ENCODE measurements around the gene FAM170B. TPM values are rescaled to one million over a fixed set of nuclear protein-coding genes. Genes with fewer than 3 reads are reported as not detected.

FAM170B gene
- total and polyA plus RNA-seq, 2 donors (not counting 3 experiments of a cell fraction or from before 2014, with no cell fraction given) = not detected

- H3K27ac ChIP-seq (ENCODE audit: insufficient read depth, low read depth, low read length) = no peak overlapping the region
- BruUV-seq (replicated peaks) = no TSS peak
- TF ChIP-seq GATA2 (IDR thresholded peaks at IDR 0.05; ENCODE audit: insufficient read depth, insufficient read length, low read depth, low read length) = no peak
- H3K9me1 ChIP-seq (replicated peaks; ENCODE audit: control insufficient read depth, extremely low read depth, insufficient read depth, low read length) = no peaks in the 10 kb centered on the region
- no peak overlapping the region for H3K4me2 ChIP-seq (ENCODE audit: insufficient read depth, low read length)
- H3K27me3 ChIP-seq (ENCODE audit: control insufficient read depth in 2 of 2, insufficient read depth in 2 of 2, low read length in 2 of 2) = peaks cover 0 to 4% of the 10 kb centered on the region in 2 experiments
- H3K4me1 ChIP-seq (ENCODE audit: control insufficient read depth, extremely low read depth, insufficient read depth, low read length) = peaks cover 9% of the 10 kb centered on the region
- H3K9ac ChIP-seq (replicated peaks; ENCODE audit: extremely low read depth, insufficient read depth, low read length) = no peak overlapping the region
- H3K9me3 ChIP-seq (replicated peaks; ENCODE audit: control insufficient read depth, insufficient read depth, low read length) = no peaks in the 10 kb centered on the region
- no peaks in the 10 kb centered on the region for H3K36me3 ChIP-seq (ENCODE audit: control insufficient read depth in 2 of 2, extremely low read depth in 1 of 2, insufficient read depth in 2 of 2, low read length in 2 of 2)
- CTCF ChIA-PET = interaction anchor here (1.5 kb wide), 1 partner anchor 9 kb away, joined by 12 read pairs; no protein-coding TSS in a partner anchor
- intact Hi-C loops (cut with micrococcal nuclease) = no loop called here
- H3K4me3 ChIP-seq (replicated peaks in 1 of 3; ENCODE audit: insufficient read depth in 1 of 3, low read depth in 1 of 3, low read length in 3 of 3) = no peak overlapping the region
- POLR2A ChIA-PET = no interaction called here
- FAIRE-seq (no peak), DNase-seq (ENCODE audit: low read depth, low spot score) (no peak)
- dilution Hi-C loops (cut with MboI; ENCODE audit: extremely low pct_ligation_motif_present, low sequenced_read_pairs) = no loop called here
- no peaks in the 10 kb centered on the region for H4K20me1 ChIP-seq (replicated peaks; ENCODE audit: control insufficient read depth, extremely low read depth, insufficient read depth, low read length)
- no peaks in the 10 kb centered on the region for H3K79me2 ChIP-seq (ENCODE audit: control insufficient read depth, insufficient read depth, low read length)
- H2AFZ ChIP-seq (ENCODE audit: low read depth, low read length) = no peak overlapping the region
Measured at GRCh38 chr10:49173853-49174252, 40.0 kb upstream of the FAM170B start.

DNA sequence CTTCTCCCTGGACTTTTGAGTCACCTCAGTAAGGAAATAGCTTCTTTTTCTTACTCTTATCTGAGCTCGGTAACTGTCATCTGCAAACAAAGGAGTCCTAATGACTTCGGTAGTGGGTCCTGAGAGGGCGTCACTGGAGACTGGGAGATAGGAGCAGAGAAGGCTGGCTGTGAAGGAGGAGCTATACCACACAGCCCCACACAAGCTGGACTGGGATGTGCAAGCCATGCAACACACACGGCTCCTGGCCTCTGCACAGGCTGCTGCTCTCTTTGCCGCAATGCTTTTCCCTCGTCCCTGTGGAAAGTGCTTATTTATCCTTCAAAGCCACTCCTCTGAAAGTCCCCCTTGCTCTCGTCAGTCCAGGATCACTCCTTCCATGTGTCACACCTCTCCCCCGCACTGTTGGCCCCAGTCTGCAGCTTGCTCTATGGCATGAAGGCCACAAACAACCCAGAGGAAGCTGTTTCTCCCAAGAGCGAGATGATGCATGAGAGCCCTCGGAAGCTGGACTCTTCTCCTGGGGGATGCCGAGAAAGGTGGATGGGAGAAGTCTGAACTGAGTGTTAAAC lies 39.5 kb upstream of the FAM170B start:
- POLR2A ChIA-PET = no interaction called here
- FAIRE-seq (no peak), DNase-seq (ENCODE audit: low read depth, low spot score) (no peak)
- H3K27ac ChIP-seq (ENCODE audit: insufficient read depth, low read depth, low read length) = no peak overlapping the region
- intact Hi-C loops (cut with micrococcal nuclease) = no loop called here
- no peaks in the 10 kb centered on the region for H3K36me3 ChIP-seq (ENCODE audit: control insufficient read depth in 2 of 2, extremely low read depth in 1 of 2, insufficient read depth in 2 of 2, low read length in 2 of 2)
- peaks cover 0 to 4% of the 10 kb centered on the region in 2 experiments for H3K27me3 ChIP-seq (ENCODE audit: control insufficient read depth in 2 of 2, insufficient read depth in 2 of 2, low read length in 2 of 2)
- TF ChIP-seq CTCF (IDR thresholded peaks at IDR 0.05; ENCODE audit: extremely low read depth in 1 of 2, insufficient read depth in 1 of 2, low read depth in 1 of 2, low read length in 2 of 2) = no peak
- no peak for TF ChIP-seq POLR2A (IDR thresholded peaks at IDR 0.05; ENCODE audit: low read depth, low read length)
- TF ChIP-seq GATA2 (IDR thresholded peaks at IDR 0.05; ENCODE audit: insufficient read depth, insufficient read length, low read depth, low read length) = no peak
- no peak for TF ChIP-seq POLR2AphosphoS5 (IDR thresholded peaks at IDR 0.05; ENCODE audit: insufficient read depth, low read depth, low read length)
- no peaks in the 10 kb centered on the region for H4K20me1 ChIP-seq (replicated peaks; ENCODE audit: control insufficient read depth, extremely low read depth, insufficient read depth, low read length)
- no peak overlapping the region for H2AFZ ChIP-seq (ENCODE audit: low read depth, low read length)
- no TSS peak for BruUV-seq (replicated peaks)
- H3K79me2 ChIP-seq (ENCODE audit: control insufficient read depth, insufficient read depth, low read length) = no peaks in the 10 kb centered on the region
- H3K9me3 ChIP-seq (replicated peaks; ENCODE audit: control insufficient read depth, insufficient read depth, low read length) = no peaks in the 10 kb centered on the region
- dilution Hi-C loops (cut with MboI; ENCODE audit: extremely low pct_ligation_motif_present, low sequenced_read_pairs) = no loop called here
- H3K9ac ChIP-seq (replicated peaks; ENCODE audit: extremely low read depth, insufficient read depth, low read length) = no peak overlapping the region
- no peaks in the 10 kb centered on the region for H3K9me1 ChIP-seq (replicated peaks; ENCODE audit: control insufficient read depth, extremely low read depth, insufficient read depth, low read length)
- peaks cover 9% of the 10 kb centered on the region for H3K4me1 ChIP-seq (ENCODE audit: control insufficient read depth, extremely low read depth, insufficient read depth, low read length)
- CTCF ChIA-PET = interaction anchor here (1.0 to 1.5 kb wide), 2 partner anchors 9 to 515 kb away, joined by 4 to 12 read pairs; no protein-coding TSS in a partner anchor
- H3K4me2 ChIP-seq (ENCODE audit: insufficient read depth, low read length) = no peak overlapping the region
- H3K4me3 ChIP-seq (replicated peaks in 1 of 3; ENCODE audit: insufficient read depth in 1 of 3, low read depth in 1 of 3, low read length in 3 of 3) = no peak overlapping the region

Data from endothelial cell of umbilical vein (primary cell).